GM21515 (cell line): ENCODE results near the gene MRPL58.
"Not testable (repeated sequence)": the region's sequence is repeated elsewhere in the genome, so short reads cannot be mapped to it uniquely, and the experiment has no call there.

Experiments used
- ATAC-seq: cut with Tn5 transposase; IDR thresholded peaks from one replicate; pipeline ENCODE4 v1.9.1; 2021; ENCODE audit not compliant: unreplicated experiment

The MRPL58 gene

GRCh38 chr17:75012346-75013091 is at the start of gene MRPL58:
Gene MRPL58, plus strand, starts transcription at chr17:75012670. Its CDS starts 17 bp downstream, at chr17:75012687.
- ATAC-seq, result peak; percentile 85

DNA sequence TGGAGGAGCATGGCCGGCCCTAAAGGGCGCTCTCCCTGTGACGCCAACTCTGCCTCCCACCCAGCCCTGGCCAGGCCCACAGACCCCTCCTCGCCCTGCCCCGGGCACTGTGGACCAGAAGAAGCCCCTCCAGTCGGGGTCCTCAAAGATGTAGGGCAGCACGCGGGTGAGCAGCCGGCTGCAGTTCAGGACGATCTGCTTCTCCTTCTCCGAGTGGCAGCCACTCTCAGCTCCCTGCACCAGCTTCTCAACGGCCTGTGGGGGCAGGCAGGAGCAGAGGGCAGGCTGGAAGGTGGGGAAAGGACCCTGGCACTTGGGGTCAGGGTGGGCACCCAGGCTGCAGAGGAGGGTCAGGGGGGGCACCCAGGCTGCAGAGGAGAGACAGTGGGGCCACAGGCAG is 48.8 kb upstream of the MRPL58 start:
- no peak for ATAC-seq

DNA sequence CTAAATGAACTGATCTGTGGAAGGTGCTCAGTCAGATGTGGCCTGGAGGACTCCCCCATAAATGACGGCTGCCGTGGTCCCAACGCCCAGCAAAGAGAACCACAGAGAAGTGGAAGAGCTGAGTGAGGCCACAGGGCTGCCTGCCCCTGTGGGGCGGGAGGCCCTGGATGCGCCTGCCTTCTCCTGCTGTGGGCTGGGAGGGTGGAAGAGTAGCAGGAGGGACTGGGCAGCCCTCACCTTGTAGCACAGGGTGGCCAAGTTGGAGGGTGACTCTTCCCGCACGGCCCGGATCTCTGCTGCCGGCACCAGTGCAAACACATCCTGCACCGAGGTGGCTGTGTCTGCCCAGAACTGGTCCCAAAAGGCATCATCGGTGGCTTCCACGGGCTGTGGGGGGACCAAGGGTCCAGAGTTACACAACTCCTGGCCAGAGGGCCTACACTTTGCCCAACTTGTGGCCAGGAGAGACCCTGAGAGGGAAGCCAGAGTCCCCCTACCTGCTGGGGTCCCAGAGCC is 48.2 kb upstream of the MRPL58 start:
- ATAC-seq, result no peak

DNA sequence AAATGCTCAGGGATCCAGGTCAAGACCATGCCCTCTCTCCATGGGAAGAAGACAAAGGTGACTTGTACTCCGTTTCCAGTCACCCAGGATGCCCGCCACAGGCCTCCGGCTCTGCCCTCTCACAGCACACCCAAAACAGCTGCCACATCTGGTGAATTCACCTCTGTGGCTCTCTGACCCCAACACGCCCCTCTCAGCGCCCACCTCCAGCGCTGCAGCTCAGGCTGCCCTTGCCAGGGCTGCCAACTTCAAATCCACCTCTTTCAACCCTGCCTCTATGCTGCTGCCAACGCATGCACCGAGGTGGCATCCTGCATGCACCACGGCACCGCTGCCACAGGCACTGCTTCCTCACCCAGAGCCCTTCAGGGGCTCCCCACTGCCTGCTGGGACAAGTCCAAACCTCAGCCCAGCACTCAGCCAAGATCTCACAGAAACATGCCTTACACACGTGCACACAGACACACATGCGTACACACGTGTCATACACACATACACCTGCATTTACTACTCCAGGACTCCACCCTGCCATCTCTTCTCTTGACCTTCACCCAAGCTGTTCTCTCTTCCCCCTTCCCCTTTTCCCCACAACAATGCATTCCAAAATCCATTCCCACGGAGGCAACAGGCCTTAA is 47.4 kb upstream of the MRPL58 start:
- ATAC-seq, result no peak

DNA sequence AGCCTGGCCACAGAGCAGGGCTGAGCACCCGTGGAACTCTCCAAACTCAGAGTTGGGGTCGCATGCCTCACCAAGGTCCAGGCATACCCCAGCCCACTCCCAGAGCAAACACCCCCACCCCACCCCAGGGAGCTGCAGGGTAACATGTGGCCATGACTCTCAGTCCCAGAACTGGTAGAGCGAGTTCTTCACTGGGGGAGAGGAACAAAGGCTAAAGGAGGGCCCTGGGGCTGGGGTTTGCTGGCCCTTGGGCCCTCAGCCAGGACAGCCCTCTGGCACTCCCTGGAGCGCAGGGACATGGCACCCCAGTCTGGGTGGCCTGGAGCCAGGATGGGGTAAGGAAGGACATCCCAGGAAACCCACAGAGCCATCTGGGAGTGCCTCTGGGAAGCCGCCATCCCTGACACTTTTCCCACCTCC is 44.1 kb upstream of the MRPL58 start:
- no peak for ATAC-seq

- ATAC-seq, result not testable (repeated sequence)
Measured at GRCh38 chr17:74969501-74969900, 43.0 kb upstream of the MRPL58 start.

DNA sequence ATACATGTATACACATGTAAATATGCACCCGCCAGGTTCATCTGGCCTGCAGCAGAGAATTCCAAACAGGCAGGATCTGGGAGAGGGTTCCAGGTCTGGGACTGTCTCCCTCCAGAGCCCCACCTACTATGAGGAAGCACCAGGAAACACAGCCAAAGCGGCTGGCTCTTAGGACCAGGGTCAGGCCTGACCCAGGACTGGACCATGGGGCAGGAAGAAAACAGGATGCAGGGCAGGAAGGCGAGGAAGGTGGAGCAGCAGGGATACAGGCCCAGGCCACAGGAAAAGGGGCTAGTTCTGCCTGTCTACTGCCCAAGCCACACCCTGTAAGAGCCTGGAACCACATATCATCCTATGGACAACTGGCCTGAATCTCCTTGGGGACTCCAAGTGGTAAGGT is 42.1 kb upstream of the MRPL58 start:
- ATAC-seq, result no peak

DNA sequence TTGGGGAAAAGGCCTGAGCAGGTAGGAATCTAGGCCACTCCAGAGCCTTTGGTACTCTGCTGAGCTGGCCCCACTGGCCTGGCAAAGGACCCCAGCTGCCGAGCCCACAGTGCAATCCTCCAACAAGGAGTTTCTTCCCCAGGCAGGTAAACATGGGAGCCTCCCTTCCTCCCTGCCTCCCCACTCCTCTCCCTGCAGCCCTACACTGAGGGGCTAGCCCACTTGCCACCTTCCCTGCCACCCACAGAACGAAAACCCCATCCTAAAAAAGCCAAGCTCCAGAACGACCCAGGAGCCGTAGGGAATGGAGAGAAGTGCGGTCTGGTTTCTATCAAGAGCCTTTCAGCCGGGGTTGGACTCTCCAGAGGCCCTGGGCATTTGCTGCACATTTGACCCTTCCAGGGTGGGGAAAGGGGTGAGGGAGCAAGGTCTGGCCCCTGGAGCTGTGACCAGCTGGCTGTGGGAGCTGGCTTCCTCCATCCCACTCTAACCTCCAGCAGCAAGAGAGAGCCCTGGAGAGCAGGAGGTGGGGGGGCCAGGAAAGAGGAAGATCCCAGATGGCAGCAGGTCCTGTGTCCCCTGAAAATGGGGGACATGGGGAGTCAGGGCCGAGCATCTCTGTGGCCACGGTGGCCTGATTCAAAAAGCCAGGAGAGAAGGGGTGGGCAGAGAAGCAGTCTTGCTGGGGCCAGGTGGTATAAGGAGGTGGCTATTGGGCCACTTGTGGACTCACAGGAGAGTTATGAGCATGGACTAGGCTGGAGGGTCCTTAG is 41.2 kb upstream of the MRPL58 start:
- no peak for ATAC-seq

DNA sequence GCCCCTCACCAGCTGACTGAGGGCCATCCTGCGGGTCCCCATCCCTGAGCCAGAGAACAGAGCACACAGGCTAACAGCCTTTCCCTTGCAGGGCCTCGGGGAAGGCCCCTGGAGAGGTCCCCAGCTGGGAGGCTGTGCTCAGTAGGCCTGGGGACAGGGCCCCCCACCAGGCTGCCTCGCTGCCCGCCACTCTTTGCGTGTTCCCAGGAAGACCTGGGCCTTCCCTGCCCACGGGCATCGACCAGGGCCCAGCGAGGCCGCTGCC is 40.7 kb upstream of the MRPL58 start:
- no peak for ATAC-seq

DNA sequence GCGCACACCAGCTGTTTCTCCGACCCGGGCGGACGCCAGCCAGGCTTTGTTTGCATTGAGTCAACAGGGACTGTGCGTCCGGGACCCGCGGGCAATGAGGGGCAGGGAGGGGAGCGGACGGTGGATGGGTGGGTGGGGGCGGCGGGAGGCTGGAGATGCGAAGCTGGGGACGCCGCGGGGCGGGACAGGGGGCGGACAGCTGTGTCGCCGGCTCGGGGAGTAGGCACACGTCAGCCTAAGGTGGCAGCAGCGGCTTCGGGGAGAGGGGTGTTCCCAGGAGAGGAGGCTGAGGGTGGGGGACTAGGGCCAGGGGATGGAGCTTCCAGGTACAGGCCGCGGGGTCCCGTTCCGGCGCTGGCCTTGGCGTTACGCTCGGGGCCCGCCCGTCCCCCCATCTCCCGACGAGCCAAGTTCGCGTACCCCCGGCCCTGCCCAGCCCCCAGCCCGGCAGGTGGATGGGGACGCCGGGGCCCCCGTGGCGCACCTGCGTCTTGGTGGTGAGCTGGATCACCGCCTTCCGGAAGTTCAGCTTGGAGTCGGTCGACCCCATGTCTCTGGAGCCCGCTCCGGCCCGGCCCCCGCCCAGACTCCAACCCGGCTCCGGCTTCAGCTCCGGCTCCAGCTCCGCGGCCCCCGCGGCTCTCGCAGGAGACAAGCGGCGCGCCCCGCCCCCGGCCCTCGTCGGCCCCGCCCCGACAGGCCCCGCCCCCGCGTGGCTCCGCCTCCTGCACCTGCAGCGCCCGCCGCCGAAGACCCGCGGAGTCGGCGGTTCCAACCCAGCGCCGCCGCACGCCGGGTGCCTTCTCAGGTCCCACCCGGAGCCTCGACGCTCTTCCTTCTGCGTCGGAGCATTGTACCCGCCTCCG is 40.1 kb upstream of the MRPL58 start, which contains the start of gene HID1:
HID1 (minus strand) TSS at position 653 of the 866 bp plus-strand sequence; CDS start at position 550, 103 bp downstream.
- ATAC-seq, result no peak

GRCh38 chr17:74972973-74973328 is 39.5 kb upstream of the MRPL58 start:
- ATAC-seq, result no peak

GRCh38 chr17:74975943-74976342 is 36.5 kb upstream of the MRPL58 start:
- ATAC-seq, result no peak

DNA sequence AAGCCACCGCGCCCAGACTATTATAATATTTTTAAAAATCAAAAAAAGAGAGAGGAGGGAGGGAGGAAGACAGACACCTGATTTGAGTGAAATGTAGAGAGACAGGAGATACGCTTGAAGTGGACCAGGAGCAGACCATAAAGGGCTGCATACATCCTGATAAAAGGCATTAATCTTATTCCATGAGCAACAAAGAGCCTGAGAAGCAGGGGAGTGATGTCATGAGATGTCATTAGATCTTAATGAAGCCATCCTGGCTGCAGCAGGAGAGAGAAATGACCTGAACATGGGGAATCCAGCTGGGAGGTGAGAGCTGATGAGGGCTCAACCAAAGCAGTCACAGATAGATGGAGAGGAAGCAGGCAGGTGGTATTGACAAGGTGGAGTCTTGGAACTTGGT is 34.7 kb upstream of the MRPL58 start:
- no peak for ATAC-seq

DNA sequence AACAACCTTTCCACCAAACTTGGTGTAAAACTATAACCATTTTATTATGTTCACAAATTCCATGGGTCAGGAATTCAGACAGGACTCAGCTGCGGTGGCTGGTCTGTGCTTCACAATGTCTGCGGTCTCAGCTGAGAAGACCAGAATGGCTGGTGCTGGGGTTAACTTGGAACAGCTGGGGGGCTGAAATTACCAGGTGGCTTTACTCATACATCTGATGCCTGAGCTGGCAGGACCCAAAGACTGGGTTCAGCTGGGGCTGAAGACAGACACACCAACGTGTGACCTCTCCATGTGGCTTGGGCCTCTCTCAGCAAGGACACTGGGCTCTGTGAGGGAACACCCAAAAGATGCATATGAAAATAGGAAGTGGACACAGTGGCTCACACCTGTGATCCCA is 34.2 kb upstream of the MRPL58 start:
- ATAC-seq, result no peak

- ATAC-seq, result no peak
Measured at GRCh38 chr17:74979408-74980146, 32.9 kb upstream of the MRPL58 start.

- no peak for ATAC-seq
Measured at GRCh38 chr17:74981318-74981978, 31.0 kb upstream of the MRPL58 start.

GRCh38 chr17:74981979-74982662 is 30.3 kb upstream of the MRPL58 start:
- peak; percentile 66 for ATAC-seq

- ATAC-seq, result not testable (repeated sequence)
Measured at GRCh38 chr17:74982663-74983313, 29.7 kb upstream of the MRPL58 start.

DNA sequence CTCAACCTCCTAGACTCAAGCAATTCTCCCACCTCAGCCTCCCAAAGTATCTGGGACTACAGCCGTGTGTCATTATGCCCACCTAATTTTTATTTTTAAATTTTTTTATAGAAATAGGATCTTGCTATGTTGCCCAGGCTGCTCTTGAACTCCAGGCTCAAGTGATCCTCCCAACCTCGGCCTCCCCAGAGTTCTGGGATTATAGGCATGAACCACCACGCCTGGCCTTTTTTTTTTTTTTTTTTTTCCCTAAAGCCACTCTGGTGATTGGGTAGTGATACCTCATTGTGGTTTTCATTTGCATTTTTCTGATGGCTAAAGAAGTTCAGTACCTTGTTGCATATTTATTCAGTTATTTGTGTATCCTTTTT is 26.3 kb upstream of the MRPL58 start:
- no peak for ATAC-seq
